ENCODE data around the gene ZBTB16.

Gene ZBTB16

DNA sequence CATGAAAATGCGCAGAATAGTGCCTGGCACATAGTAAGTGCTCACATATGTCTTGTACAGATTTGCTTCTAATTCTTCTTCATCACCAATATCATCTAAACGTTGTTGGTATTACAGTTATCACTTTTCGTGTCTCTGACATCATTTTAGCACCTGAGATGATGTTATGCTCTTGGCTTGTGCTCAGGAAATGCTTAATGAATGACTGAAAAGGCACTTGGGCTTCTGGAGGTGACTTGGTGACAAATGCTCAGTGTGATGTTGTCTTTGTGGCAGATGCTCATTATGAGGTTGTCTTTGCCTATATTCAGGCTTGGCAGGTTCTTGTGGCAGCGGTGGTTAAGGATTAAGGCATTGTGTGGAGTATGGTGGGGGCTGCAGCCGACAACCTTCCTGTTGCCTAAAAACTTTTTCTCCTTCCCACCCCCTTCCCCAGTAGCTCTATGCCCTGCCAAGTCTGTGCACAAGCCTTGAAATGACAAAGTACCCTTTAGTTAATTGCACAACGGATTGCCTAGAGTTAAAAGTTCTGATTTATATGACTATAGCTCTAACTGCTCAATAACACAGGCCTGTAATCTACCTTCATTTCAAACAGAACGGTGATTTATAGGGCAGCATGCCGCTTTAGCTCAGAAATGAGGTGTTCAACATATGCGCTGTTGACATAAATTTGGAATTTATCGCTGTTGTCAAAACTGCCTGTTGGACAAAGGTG lies 82.5 kb downstream of the ZBTB16 start (continued):
- TF ChIP-seq, protein P1, sequence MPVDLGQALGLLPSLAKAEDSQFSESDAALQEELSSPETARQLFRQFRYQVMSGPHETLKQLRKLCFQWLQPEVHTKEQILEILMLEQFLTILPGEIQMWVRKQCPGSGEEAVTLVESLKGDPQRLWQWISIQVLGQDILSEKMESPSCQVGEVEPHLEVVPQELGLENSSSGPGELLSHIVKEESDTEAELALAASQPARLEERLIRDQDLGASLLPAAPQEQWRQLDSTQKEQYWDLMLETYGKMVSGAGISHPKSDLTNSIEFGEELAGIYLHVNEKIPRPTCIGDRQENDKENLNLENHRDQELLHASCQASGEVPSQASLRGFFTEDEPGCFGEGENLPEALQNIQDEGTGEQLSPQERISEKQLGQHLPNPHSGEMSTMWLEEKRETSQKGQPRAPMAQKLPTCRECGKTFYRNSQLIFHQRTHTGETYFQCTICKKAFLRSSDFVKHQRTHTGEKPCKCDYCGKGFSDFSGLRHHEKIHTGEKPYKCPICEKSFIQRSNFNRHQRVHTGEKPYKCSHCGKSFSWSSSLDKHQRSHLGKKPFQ (tag by site-specific recombination; IDR thresholded peaks at IDR 0.05) = no peak
- TF ChIP-seq ZNF510 (tag by site-specific recombination; IDR thresholded peaks at IDR 0.05; ENCODE audit: insufficient replicate concordance) (no peak), ZNF660 (tag by site-specific recombination; IDR thresholded peaks at IDR 0.05) (no peak), OVOL3 (tag by site-specific recombination; IDR thresholded peaks at IDR 0.05) (no peak), FEZF1 (tag by site-specific recombination; IDR thresholded peaks at IDR 0.05) (peak; percentile 59), ZNF501 (tag by site-specific recombination; IDR thresholded peaks at IDR 0.05) (no peak), HOXC10 (CRISPR knock-in tag; IDR thresholded peaks at IDR 0.05) (no peak), ZSCAN30 (tag by site-specific recombination; IDR thresholded peaks at IDR 0.05) (no peak), SCRT1 (tag by site-specific recombination; IDR thresholded peaks at IDR 0.05; ENCODE audit: borderline replicate concordance) (no peak), ZNF140 (tag by site-specific recombination; IDR thresholded peaks at IDR 0.05) (no peak), KLF1 (tag by site-specific recombination; IDR thresholded peaks at IDR 0.05) (no peak), ZNF202 (tag by site-specific recombination; IDR thresholded peaks at IDR 0.05; ENCODE audit: borderline replicate concordance) (no peak), ZNF571 (tag by site-specific recombination; IDR thresholded peaks at IDR 0.05) (no peak), ZNF629 (tag by site-specific recombination; IDR thresholded peaks at IDR 0.05) (peak; percentile 79), ZNF48 (tag by site-specific recombination; IDR thresholded peaks at IDR 0.05) (no peak), ZNF214 (tag by site-specific recombination; IDR thresholded peaks at IDR 0.05; ENCODE audit: borderline replicate concordance) (no peak), ZNF239 (tag by site-specific recombination; IDR thresholded peaks at IDR 0.05) (no peak), ZNF585B (tag by site-specific recombination; IDR thresholded peaks at IDR 0.05) (no peak), SCRT2 (tag by site-specific recombination; IDR thresholded peaks at IDR 0.05) (peak; percentile 47; the same call in 1 of the 2 replicates)
- TF ChIP-seq, protein P2, sequence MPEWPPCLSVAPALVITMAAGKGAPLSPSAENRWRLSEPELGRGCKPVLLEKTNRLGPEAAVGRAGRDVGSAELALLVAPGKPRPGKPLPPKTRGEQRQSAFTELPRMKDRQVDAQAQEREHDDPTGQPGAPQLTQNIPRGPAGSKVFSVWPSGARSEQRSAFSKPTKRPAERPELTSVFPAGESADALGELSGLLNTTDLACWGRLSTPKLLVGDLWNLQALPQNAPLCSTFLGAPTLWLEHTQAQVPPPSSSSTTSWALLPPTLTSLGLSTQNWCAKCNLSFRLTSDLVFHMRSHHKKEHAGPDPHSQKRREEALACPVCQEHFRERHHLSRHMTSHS (tag by site-specific recombination; IDR thresholded peaks at IDR 0.05) = peak; percentile 67; the same call in 1 of the 2 replicates

DNA sequence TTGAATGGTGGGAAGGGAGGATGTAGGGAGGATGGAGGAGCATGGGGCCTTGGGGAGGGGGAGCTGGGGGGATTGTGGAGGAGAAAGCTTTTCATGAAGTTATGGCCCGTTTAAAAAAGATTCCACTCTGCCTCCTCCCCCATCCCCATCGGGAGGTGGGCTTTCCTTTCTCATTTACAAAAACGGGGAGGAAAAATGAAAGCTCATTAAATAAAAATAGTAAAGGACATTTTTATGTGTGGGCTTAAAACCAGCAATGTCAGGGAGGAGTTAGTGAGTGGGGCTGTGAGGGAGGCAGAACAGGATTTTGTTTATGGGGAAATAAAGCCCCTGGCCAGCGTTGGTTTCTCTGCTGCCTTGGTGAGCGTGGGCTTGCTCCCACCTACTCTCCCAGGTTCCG lies 83.2 kb downstream of the ZBTB16 start:
- Histone ChIP-seq H3K4me1 (ENCODE audit: control insufficient read depth, insufficient read depth, low read length) (peaks cover 9% of the 10 kb centered on the region; the same call in 1 of the 2 replicates), H3K36me3 (ENCODE audit: control insufficient read depth in 2 of 2, insufficient read depth in 1 of 2, low read length in 2 of 2) (no peaks in the 10 kb centered on the region), H3K27ac (ENCODE audit: extremely low read depth, low read depth, low read length) (no peak overlapping the region), H3K9me3 (ENCODE audit: control insufficient read depth, insufficient read depth, low read depth, low read length) (no peaks in the 10 kb centered on the region), H3K4me3 (ENCODE audit: low read depth, low read length) (no peak overlapping the region)
- POLR2A ChIA-PET = no interaction called here
- peak; percentile 39 for TF ChIP-seq EGR2 (tag by site-specific recombination; IDR thresholded peaks at IDR 0.05; ENCODE audit: low read depth)
- no peak for TF ChIP-seq ZNF23 (tag by site-specific recombination; IDR thresholded peaks at IDR 0.05; ENCODE audit: borderline replicate concordance)
- no peak for TF ChIP-seq ZNF837 (tag by site-specific recombination; IDR thresholded peaks at IDR 0.05)
- 0 out of 2 replicates have a peak, but pooled peaks have one; percentile 6 for TF ChIP-seq WT1 (tag by site-specific recombination; IDR thresholded peaks at IDR 0.05)
- TF ChIP-seq, protein P3, sequence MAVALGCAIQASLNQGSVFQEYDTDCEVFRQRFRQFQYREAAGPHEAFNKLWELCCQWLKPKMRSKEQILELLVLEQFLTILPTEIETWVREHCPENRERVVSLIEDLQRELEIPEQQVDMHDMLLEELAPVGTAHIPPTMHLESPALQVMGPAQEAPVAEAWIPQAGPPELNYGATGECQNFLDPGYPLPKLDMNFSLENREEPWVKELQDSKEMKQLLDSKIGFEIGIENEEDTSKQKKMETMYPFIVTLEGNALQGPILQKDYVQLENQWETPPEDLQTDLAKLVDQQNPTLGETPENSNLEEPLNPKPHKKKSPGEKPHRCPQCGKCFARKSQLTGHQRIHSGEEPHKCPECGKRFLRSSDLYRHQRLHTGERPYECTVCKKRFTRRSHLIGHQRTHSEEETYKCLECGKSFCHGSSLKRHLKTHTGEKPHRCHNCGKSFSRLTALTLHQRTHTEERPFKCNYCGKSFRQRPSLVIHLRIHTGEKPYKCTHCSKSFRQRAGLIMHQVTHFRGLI (tag by site-specific recombination; IDR thresholded peaks at IDR 0.05) = no peak
- TF ChIP-seq ZFHX2 (tag by site-specific recombination; conservative IDR thresholded peaks at IDR 0.05) = peak; percentile 62
- CTCF ChIA-PET = no interaction called here

All from HEK293 (cell line).